PFSK-1 (cell line): ENCODE measurements around the gene MLF2.
A peak's percentile ranks its signal among the peaks of the same experiment; 100 is the strongest.

ENCODE experiments used
- FOXP2 ChIP-seq: optimal IDR thresholded peaks from 2 replicates; pipeline ENCODE3; 2011; ENCODE audit warnings: borderline replicate concordance, control low read depth, inconsistent platforms; ENCODE audit not compliant: insufficient read depth; ENCODE audit errors: extremely low read length, extremely low read depth
- POLR2AphosphoS5 ChIP-seq: IDR thresholded peaks from 2 replicates; pipeline ENCODE4 v1.6.1; 2012; ENCODE audit warnings: low read depth, mild to moderate bottlenecking, control low read depth, low read length, moderate library complexity
- REST ChIP-seq, 2 experiments: IDR thresholded peaks; 2 replicates each; pipeline versions ENCODE4 v1.6.1 to v1.8.0; 2011 to 2012; ENCODE audit warnings: low read depth in 2 of 2, low read length in 2 of 2, control low read depth in 1 of 2, inconsistent platforms in 1 of 2, mild to moderate bottlenecking in 1 of 2, moderate library complexity in 1 of 2; ENCODE audit not compliant: insufficient read depth in 1 of 2
- SIN3A ChIP-seq: IDR thresholded peaks from 2 replicates; pipeline ENCODE4 v1.6.1; 2012; ENCODE audit warnings: mild to moderate bottlenecking, low read length, moderate library complexity, borderline replicate concordance; ENCODE audit not compliant: insufficient read depth
- TAF1 ChIP-seq: IDR thresholded peaks from 2 replicates; pipeline ENCODE4 v1.6.1; 2012; ENCODE audit warnings: low read length, control low read depth, borderline replicate concordance; ENCODE audit not compliant: insufficient read depth

Gene MLF2

GRCh38 chr12:6766651-6767349, 13.9 kb upstream of the MLF2 start:
- TF ChIP-seq FOXP2: no peak
- 0 out of 2 replicates have a peak, but pooled peaks have one; percentile 55 for TF ChIP-seq SIN3A

- TF ChIP-seq SIN3A (peak; percentile 61; the same call in 1 of the 2 replicates), POLR2AphosphoS5 (peak; percentile 87), REST (IDR thresholded peaks at IDR 0.05; ENCODE audit: insufficient read depth in 1 of 2, low read depth in 2 of 2, low read length in 2 of 2) (no peak), FOXP2 (no peak), TAF1 (0 out of 2 replicates have a peak, but pooled peaks have one; percentile 64)
Measured at GRCh38 chr12:6765634-6766581, 13.0 kb upstream of the MLF2 start, which contains the start of gene PTMS. Gene PTMS (plus strand): TSS chr12:6766363. CDS start chr12:6766706, 343 bp downstream.

- TF ChIP-seq POLR2AphosphoS5 (0 out of 2 replicates have a peak, but pooled peaks have one; percentile 34), SIN3A (no peak), FOXP2 (no peak), REST (IDR thresholded peaks at IDR 0.05; ENCODE audit: insufficient read depth in 1 of 2, low read depth in 2 of 2, low read length in 2 of 2) (no peak), TAF1 (no peak)
Measured at GRCh38 chr12:6765048-6765633, 12.2 kb upstream of the MLF2 start.

GRCh38 chr12:6764011-6764828, 11.3 kb upstream of the MLF2 start:
- TF ChIP-seq SIN3A: no peak
- no peak for TF ChIP-seq REST (IDR thresholded peaks at IDR 0.05; ENCODE audit: insufficient read depth in 1 of 2, low read depth in 2 of 2, low read length in 2 of 2)
- TF ChIP-seq POLR2AphosphoS5: no peak
- peak; percentile 52; the same call in 1 of the 2 replicates for TF ChIP-seq TAF1

GRCh38 chr12:6763380-6763779, 10.4 kb upstream of the MLF2 start:
- TF ChIP-seq POLR2AphosphoS5 (no peak), TAF1 (no peak), REST (IDR thresholded peaks at IDR 0.05; ENCODE audit: insufficient read depth in 1 of 2, low read depth in 2 of 2, low read length in 2 of 2) (no peak)
